ENCODE data around the gene FOXG1. TPM values are rescaled to one million over a fixed set of nuclear protein-coding genes. Genes with fewer than 3 reads are reported as not detected.

FOXG1 gene
- total and polyA plus RNA-seq, 5 experiments from 2014 or later, result not detected

DNA sequence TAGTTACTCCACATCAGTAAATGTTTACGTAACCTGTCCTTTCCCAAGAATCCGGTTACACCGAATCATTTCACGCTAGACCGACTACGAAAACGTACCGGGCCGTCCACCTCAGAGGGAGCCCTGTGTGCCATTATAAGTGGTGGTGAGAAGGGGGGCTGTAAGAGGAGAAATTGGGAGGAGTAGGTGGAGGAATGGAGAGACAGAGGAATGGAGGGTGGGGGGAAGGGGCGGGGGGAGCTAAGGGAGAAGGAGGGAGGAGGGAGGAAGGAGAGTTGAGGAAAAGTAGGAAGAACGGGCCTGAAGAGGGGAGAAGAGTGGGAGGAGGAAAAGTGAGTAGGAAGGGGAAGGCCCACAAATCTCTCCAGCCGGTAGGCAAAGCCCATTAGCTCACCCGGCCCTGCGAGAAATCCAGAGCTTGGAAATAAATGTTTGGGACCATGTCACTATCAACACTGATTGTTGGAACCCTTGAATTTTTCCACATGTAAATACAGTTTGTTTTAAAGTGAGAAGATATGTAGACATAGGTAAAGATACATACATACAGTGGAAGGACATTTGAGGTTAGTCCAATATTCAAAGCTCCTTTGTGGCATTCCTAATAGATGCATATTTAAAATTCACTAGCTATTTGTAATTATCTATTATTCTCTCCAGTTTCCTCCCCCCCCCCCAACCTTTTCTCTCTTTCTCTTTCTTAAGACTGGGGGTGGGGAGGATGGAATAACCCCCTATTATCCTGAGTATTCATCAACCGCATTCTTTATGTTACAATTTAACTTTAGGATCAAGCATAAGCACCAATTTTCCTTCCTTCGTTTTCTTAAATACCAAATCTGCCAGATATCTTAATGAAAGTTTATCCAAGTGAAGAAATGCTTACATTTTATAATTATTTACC, 2.1 kb upstream of the FOXG1 start:
- H3K27ac Mint-ChIP-seq, result peak overlapping the region in 1 of 10 donors; percentile 18

GRCh38 chr14:28765169-28765830, 1.3 kb upstream of the FOXG1 start:
- ATAC-seq (no peak), DNase-seq (no peak)
- Mint-ChIP-seq H3K27ac (no peak overlapping the region), H3K4me1 (peaks cover 14 to 29% (median 14%) of the 10 kb centered on the region in 4 donors), H3K9me3 (peaks cover 0 to 30% (median 11%) of the 10 kb centered on the region in 9 donors), H3K27me3 (peaks cover 48 to 80% (median 62%) of the 10 kb centered on the region in 5 donors), H3K36me3 (peaks cover 2 to 23% (median 21%) of the 10 kb centered on the region in 3 donors), H3K4me3 (peak overlapping the region; percentile 24 to 84 (median 50))
- POLR2A ChIA-PET, result no interaction called here

More for the DNA sequence above, 2.1 kb upstream of the FOXG1 start:
- POLR2A ChIA-PET, result no interaction called here
- Mint-ChIP-seq H3K9me3 (peaks cover 3 to 38% (median 16%) of the 10 kb centered on the region in 9 donors), H3K4me3 (peak overlapping the region in 1 of 10 donors; percentile 28), H3K4me1 (peaks cover 14 to 29% (median 14%) of the 10 kb centered on the region in 4 donors), H3K36me3 (peaks cover 2 to 28% (median 26%) of the 10 kb centered on the region in 3 donors), H3K27me3 (peaks cover 53 to 86% (median 69%) of the 10 kb centered on the region in 5 donors)
- DNase-seq, result no peak
- no peak for ATAC-seq

GRCh38 chr14:28765831-28766468, 637 bp upstream of the FOXG1 start:
- Mint-ChIP-seq H3K9me3 (peaks cover 0 to 25% (median 14%) of the 10 kb centered on the region in 9 donors), H3K36me3 (peaks cover 2 to 29% (median 21%) of the 10 kb centered on the region in 3 donors), H3K4me1 (peaks cover 14 to 29% (median 14%) of the 10 kb centered on the region in 4 donors), H3K4me3 (peak overlapping the region; percentile 58 to 90 (median 80)), H3K27me3 (peaks cover 50 to 80% (median 64%) of the 10 kb centered on the region in 5 donors), H3K27ac (peak overlapping the region in 2 of 10 donors; percentile 56 to 67)
- no peak for ATAC-seq
- POLR2A ChIA-PET, result no interaction called here
- no peak for DNase-seq

DNA sequence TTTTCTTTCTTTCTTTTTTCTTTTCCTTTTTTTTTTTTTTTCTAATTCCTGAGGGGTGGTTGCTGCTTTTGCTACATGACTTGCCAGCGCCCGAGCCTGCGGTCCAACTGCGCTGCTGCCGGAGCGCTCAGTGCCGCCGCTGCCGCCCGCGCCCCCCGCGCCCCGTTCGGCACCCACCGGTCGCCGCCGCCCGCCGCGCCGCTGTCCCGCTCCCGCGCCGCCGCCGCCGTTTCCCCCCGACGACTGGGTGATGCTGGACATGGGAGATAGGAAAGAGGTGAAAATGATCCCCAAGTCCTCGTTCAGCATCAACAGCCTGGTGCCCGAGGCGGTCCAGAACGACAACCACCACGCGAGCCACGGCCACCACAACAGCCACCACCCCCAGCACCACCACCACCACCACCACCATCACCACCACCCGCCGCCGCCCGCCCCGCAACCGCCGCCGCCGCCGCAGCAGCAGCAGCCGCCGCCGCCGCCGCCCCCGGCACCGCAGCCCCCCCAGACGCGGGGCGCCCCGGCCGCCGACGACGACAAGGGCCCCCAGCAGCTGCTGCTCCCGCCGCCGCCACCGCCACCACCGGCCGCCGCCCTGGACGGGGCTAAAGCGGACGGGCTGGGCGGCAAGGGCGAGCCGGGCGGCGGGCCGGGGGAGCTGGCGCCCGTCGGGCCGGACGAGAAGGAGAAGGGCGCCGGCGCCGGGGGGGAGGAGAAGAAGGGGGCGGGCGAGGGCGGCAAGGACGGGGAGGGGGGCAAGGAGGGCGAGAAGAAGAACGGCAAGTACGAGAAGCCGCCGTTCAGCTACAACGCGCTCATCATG, 654 bp downstream of the FOXG1 start:
- no peak for DNase-seq
- peaks cover 12 to 29% (median 14%) of the 10 kb centered on the region in 4 donors for H3K4me1 Mint-ChIP-seq
- H3K27me3 Mint-ChIP-seq, result peaks cover 40 to 76% (median 57%) of the 10 kb centered on the region in 5 donors
- peaks cover 2 to 18% (median 11%) of the 10 kb centered on the region in 9 donors for H3K9me3 Mint-ChIP-seq
- POLR2A ChIA-PET, result no interaction called here
- H3K36me3 Mint-ChIP-seq, result peaks cover 2 to 21% (median 21%) of the 10 kb centered on the region in 3 donors
- H3K27ac Mint-ChIP-seq, result no peak overlapping the region
- H3K4me3 Mint-ChIP-seq, result peak overlapping the region in 9 of 10 donors; percentile 28 to 75 (median 56)
- no peak for ATAC-seq

DNA sequence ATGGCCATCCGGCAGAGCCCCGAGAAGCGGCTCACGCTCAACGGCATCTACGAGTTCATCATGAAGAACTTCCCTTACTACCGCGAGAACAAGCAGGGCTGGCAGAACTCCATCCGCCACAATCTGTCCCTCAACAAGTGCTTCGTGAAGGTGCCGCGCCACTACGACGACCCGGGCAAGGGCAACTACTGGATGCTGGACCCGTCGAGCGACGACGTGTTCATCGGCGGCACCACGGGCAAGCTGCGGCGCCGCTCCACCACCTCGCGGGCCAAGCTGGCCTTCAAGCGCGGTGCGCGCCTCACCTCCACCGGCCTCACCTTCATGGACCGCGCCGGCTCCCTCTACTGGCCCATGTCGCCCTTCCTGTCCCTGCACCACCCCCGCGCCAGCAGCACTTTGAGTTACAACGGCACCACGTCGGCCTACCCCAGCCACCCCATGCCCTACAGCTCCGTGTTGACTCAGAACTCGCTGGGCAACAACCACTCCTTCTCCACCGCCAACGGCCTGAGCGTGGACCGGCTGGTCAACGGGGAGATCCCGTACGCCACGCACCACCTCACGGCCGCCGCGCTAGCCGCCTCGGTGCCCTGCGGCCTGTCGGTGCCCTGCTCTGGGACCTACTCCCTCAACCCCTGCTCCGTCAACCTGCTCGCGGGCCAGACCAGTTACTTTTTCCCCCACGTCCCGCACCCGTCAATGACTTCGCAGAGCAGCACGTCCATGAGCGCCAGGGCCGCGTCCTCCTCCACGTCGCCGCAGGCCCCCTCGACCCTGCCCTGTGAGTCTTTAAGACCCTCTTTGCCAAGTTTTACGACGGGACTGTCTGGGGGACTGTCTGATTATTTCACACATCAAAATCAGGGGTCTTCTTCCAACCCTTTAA, 1.5 kb downstream of the FOXG1 start:
- Mint-ChIP-seq H3K9me3 (peaks cover 3 to 20% (median 18%) of the 10 kb centered on the region in 9 donors), H3K27me3 (peaks cover 37 to 76% (median 57%) of the 10 kb centered on the region in 5 donors), H3K4me3 (peak overlapping the region; percentile 19 to 75 (median 58)), H3K4me1 (peaks cover 12 to 29% (median 14%) of the 10 kb centered on the region in 4 donors), H3K27ac (no peak overlapping the region), H3K36me3 (peaks cover 2 to 28% (median 25%) of the 10 kb centered on the region in 3 donors)
- POLR2A ChIA-PET, result no interaction called here
- DNase-seq (no peak), ATAC-seq (no peak)

GRCh38 chr14:28769276-28769880, 2.8 kb downstream of the FOXG1 start:
- ATAC-seq, result no peak
- Mint-ChIP-seq H3K36me3 (peaks cover 2 to 38% (median 25%) of the 10 kb centered on the region in 3 donors), H3K27ac (no peak overlapping the region), H3K4me3 (no peak overlapping the region), H3K9me3 (peaks cover 3 to 33% (median 27%) of the 10 kb centered on the region in 9 donors), H3K27me3 (peaks cover 39 to 76% (median 59%) of the 10 kb centered on the region in 5 donors), H3K4me1 (peaks cover 12 to 29% (median 12%) of the 10 kb centered on the region in 4 donors)
- no peak for DNase-seq
- POLR2A ChIA-PET, result no interaction called here

- no peak overlapping the region for H3K4me3 Mint-ChIP-seq
- DNase-seq (no peak), ATAC-seq (no peak)
- H3K9me3 Mint-ChIP-seq, result peaks cover 3 to 36% (median 28%) of the 10 kb centered on the region in 9 donors
- peaks cover 2 to 45% (median 24%) of the 10 kb centered on the region in 3 donors for H3K36me3 Mint-ChIP-seq
- H3K27ac Mint-ChIP-seq, result no peak overlapping the region
- peaks cover 43 to 76% (median 60%) of the 10 kb centered on the region in 5 donors for H3K27me3 Mint-ChIP-seq
- POLR2A ChIA-PET, result no interaction called here
- H3K4me1 Mint-ChIP-seq, result peaks cover 11 to 26% (median 12%) of the 10 kb centered on the region in 4 donors
These were observed 3.5 kb downstream of the FOXG1 start for GRCh38 chr14:28770061-28770460.

- H3K36me3 Mint-ChIP-seq, result peaks cover 2 to 51% (median 23%) of the 10 kb centered on the region in 3 donors
- DNase-seq (no peak), ATAC-seq (no peak)
- H3K4me1 Mint-ChIP-seq, result peaks cover 7 to 20% (median 9%) of the 10 kb centered on the region in 4 donors
- peaks cover 3 to 42% (median 33%) of the 10 kb centered on the region in 9 donors for H3K9me3 Mint-ChIP-seq
- H3K27me3 Mint-ChIP-seq, result peaks cover 47 to 76% (median 60%) of the 10 kb centered on the region in 5 donors
- H3K4me3 Mint-ChIP-seq, result no peak overlapping the region
- no peak overlapping the region for H3K27ac Mint-ChIP-seq
- POLR2A ChIA-PET, result no interaction called here
These were observed 4.0 kb downstream of the FOXG1 start for GRCh38 chr14:28770630-28771029.

- H3K4me1 Mint-ChIP-seq, result peaks cover 4 to 15% (median 6%) of the 10 kb centered on the region in 4 donors
- H3K36me3 Mint-ChIP-seq, result peaks cover under 1 to 53% (median 20%) of the 10 kb centered on the region in 3 donors
- H3K9me3 Mint-ChIP-seq, result peaks cover 3 to 44% (median 33%) of the 10 kb centered on the region in 9 donors
- ATAC-seq (no peak), DNase-seq (no peak)
- no peak overlapping the region for H3K27ac Mint-ChIP-seq
- POLR2A ChIA-PET, result no interaction called here
- H3K4me3 Mint-ChIP-seq, result no peak overlapping the region
- peaks cover 45 to 76% (median 59%) of the 10 kb centered on the region in 5 donors for H3K27me3 Mint-ChIP-seq
These were observed 4.6 kb downstream of the FOXG1 start for GRCh38 chr14:28771168-28771567.

DNA sequence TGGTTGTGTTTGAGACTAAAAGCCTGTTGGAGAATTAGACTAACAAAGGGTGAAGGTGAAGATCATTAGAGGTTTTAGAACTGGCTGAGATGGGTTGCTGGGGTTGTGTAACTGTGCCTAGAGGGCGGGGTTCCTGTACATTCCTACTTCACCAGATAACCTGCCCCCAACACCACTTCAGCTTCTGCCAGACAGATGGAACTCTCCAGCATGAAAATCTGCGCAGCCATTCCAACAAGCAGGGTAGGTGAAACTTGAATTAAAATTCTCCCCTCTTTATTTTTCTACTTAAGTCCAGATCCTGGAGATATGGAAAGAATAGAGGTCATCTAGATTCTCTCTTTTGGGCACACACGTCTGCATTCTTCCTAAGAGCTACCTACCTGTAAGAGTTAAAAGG, 6.0 kb downstream of the FOXG1 start:
- Mint-ChIP-seq H3K4me3 (no peak overlapping the region), H3K4me1 (peaks cover 3 to 12% (median 5%) of the 10 kb centered on the region in 4 donors), H3K9me3 (peaks cover 3 to 46% (median 32%) of the 10 kb centered on the region in 9 donors), H3K27me3 (peaks cover 47 to 85% (median 59%) of the 10 kb centered on the region in 5 donors), H3K36me3 (peaks cover 0 to 57% (median 19%) of the 10 kb centered on the region in 3 donors), H3K27ac (no peak overlapping the region)
- DNase-seq (no peak), ATAC-seq (no peak)
- POLR2A ChIA-PET, result no interaction called here
